ENCODE data around the gene LONRF3. TPM values are rescaled to one million over a fixed set of nuclear protein-coding genes. Genes with fewer than 3 reads are reported as not detected.
A peak's percentile ranks its signal among the peaks of the same experiment; 100 is the strongest.

The LONRF3 gene
- total RNA-seq (2014; rRNA removed; shearing (Covaris generic)), result 11.4 and 14.2 TPM in 2 replicates

DNA sequence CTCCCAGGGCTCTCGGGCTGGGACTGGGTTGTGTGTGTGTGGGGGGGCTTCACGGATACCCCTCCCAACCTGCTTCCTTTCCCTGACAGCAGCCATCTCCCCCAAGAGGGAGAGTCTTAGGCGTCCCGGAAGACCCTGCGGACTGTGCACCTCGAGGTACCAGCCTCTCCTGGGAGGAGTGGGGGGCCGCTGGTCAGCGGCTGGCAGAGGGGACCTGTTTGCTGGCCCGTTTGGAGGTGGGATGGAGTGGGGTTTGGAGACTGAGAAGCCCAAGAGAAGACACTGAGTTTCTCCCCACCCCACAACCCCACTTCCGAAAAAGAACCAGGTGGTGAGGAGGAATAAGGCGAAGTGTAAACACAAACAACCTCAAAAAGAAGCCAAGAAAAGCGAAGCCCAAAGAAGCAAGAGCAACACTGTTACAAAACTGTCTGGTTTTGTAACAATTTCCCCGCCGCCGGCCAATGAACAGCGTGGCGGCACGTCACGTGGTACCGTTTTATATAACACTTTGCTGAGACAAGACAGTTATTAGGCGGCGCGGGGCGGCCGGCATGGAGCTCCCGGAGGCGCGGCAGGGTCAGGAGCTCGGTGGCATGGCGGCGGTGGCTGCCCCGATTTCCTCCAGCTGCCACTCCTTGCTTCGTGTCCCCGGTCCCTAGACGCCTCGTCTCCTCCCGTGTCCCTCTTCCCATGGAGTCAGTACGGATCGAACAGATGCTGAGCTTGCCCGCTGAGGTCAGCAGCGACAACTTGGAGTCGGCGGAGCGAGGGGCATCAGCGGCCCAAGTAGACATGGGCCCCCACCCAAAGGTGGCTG, at the start of gene LONRF3:
TSS of gene LONRF3 (plus strand) at position 531 of the 820 bp plus-strand sequence. CDS start at position 694, 163 bp downstream.
- DNase-seq (ENCODE audit: low spot score), result peak; percentile 50

DNA sequence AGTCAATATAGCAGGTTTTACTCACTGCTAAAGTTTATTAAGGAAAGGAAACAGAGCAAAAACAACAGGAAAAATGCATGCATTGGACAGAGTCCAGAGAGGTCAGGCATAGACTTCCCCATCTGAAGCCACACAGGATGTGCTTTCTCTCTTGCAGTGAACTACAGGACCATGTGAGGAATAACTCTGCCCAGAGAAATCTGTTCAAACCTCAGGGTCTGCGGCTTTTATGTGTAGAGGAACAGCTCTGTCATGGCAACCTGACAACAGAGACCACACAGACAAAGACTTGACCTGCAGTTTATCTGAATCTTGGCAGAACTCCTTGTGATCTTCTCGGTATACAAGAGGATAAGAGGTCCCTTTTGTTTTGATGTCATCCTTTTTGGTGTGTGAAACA, 46.3 kb upstream of the LONRF3 start:
- DNase-seq (ENCODE audit: low spot score), result no peak

DNA sequence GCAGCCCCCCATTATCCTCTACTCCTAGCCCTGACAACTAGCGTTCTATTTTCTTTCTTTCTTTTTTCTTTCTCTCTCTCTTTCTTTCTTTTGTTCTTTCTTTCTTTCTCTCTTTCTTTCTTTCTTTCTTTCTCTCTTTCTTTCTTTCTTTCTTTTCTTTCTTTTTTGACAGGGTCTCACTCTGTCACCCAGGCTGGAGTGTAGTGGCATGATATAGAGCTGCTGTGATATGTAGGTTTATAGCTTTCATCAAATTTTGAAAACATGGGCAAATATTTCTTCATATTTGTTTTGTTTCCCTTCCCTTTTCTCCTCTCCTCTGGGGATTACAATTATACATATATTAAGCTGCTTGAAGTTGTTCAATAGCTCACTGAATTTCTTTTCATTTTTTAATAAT, 39.1 kb upstream of the LONRF3 start:
- DNase-seq (ENCODE audit: low spot score), result no peak

DNA sequence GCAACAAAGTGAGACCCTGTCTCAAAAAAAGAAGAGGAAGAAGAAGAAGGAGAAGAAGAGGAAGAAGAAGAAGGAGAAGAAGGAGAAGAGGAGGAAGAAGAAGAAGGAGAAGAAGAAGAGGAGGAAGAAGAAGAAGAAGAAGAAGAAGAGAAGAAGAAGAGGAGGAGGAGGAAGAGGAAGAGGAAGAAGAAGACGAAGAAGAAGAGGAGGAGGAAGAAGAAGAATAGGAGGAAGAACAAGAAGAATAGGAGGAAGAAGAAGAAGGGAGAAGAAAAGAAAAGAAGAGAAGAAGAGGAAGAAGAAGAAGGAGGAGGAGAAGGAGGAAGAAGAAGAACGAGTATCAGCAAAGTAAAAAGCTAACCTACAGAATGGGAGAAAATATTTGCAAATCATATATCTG, 33.3 kb upstream of the LONRF3 start:
- DNase-seq (ENCODE audit: low spot score), result no peak

DNA sequence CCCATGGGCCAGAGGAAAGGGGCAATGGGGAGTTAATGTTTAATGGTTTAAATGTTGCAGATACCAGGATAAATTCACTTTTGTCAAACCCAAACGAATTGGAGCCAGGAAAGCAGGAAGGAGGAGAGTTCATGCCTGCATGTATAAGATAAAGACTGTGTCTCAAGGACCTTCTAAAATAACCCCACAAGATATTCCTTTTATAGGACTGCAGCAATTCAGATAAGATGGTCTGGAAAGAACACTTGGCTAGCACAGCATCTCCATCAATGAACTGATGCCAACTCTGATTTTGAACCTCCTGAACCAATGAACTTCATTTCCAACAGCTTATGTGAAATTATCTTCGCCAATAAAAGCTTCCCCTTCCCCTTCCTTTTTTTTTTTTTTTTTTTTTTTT, 31.3 kb upstream of the LONRF3 start:
- DNase-seq (ENCODE audit: low spot score), result no peak

DNA sequence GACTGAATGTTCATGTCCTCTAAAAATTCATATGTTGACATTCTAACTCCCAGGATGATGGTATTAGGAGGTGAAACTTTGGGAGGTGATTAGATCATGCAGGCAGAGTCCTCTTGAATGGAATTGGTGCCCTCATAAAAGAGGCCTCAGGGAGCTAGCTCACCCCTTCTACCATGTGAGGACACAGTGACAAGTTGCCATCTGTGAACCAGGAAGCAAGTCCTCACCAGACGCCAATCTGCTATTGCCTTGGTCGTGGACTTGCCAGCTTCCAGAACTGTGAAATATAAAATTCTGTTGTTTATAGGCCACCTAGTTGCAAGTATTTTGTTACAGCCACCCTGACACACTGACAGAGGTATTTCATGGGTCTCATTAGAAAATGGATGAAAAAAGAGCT, 28.5 kb upstream of the LONRF3 start:
- no peak for DNase-seq (ENCODE audit: low spot score)

DNA sequence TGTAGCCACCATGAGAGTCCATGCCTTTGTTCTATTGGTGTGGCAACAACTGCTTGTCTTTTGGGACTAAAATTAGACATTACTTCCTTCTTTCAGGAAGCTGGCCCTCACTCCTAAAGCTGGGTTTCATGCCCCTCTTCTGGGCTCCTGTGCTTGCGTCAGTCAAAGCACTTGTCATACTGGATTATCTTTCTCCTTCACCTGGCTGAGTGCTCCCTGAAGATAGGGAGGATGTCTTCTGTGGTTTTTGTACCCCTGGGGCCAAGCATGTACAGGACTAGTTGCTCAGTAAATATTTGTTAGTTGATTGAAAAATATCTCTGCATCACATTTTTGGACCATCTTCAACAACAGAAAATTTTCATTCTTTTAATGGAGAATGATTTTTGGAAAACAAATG, 26.1 kb upstream of the LONRF3 start:
- no peak for DNase-seq (ENCODE audit: low spot score)

DNA sequence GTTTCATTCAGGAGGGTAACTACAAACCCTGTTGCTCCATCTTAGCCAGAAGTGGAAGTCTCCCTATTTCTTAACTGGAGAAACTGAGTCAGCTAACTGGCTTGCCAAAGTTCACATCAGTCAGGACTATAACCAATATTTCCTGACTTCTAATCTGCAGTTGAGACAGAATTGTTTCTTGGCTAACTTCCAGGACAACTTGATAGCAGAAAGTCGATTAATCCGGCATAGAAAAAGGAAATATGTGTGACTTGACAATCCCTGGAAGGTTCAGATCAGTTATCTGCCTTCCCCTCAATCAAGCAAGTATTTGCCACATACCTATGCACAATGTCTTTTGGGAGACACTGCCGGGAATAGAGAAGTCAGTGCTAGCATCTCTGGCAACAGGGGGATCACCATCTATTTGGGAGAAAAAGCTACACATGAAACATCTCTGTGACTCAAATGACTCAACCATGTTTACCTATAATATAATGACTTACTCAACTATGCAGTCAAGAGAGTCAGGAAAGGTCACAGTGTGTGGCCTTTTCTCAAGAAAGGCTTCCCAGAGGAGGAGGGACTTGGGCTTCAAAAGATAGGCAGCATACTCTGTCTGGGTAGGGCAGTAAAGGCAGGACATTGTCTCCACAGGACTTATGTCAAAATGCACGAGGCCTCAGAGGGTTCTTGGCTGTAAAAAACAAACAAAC, 12.4 kb upstream of the LONRF3 start:
- no peak for DNase-seq (ENCODE audit: low spot score)

DNA sequence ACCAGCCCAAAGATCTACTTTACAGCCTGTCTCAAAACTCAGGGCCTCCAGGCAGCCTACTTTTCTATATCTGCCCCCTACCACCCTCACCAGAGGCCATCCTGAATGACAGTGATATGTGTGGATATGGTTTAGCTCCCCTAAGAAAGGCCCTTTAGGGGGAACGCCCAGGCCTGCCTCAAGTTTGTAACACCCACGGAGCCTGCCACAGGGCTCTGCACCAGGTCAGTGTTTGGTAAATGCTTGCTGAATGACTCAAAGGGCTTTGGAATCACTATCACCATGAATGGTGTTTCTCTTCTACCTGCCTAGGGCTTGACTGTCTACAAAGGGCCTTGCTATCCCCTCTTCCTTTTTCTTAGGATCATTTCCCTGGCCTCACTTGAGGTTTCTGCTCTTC, 11.3 kb upstream of the LONRF3 start:
- DNase-seq (ENCODE audit: low spot score), result no peak

DNA sequence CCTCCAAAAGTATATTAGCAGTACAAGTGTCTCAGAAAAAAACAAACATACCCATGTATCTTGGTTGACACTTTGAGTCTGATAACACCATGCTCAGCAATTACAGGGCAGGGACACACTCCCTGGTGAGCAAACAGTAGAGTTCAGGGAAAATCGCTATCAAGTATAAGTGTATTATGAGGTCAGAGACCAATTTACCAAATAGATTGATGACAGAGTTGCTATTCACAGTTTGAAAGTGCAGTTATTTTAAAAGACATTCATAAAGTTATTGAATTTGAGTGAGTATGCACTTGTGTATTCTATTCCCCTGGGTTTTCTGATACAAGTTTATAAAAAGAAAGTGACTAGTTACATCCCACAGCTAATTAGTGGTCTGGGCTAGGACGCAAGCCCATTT, 10.2 kb upstream of the LONRF3 start:
- DNase-seq (ENCODE audit: low spot score), result no peak

DNA sequence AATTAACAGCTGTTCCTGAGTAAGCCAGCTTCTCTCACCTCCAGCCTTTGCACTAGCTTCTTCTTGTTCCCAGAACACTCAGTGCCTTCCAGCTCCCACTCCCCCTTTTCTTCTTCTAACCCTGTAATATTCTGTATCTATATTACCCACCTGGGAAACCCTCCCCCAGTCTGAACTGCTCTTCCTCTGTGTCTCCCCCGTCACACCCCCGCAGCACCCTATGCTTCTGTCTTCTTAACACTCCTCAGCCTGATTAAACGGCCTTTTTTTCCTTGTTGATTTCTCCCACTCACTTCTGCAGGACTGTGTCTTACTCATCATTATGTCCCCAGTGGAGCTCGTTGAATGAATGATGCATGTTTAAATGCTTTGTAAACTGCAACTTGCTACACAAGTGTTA, 9.0 kb upstream of the LONRF3 start:
- no peak for DNase-seq (ENCODE audit: low spot score)

DNA sequence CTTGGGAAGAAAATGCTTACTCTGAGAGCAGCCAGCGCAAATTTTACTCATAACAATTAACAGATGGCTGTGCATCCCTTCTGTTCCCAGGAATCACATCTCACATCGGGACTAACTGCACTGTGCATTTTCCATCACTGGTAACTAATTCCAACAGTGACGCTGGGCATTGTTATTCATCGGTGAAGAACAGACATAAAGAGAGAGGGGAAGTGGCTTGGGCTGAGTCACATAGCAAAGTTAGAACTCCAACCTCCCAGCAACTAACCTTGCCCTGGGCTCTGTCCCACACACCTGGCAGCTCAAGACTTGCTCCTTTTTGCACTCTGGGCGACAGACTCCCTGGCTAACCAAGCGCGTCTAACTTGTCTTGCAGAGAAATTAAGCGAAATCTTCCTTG, 6.4 kb upstream of the LONRF3 start:
- DNase-seq (ENCODE audit: low spot score), result no peak

DNA sequence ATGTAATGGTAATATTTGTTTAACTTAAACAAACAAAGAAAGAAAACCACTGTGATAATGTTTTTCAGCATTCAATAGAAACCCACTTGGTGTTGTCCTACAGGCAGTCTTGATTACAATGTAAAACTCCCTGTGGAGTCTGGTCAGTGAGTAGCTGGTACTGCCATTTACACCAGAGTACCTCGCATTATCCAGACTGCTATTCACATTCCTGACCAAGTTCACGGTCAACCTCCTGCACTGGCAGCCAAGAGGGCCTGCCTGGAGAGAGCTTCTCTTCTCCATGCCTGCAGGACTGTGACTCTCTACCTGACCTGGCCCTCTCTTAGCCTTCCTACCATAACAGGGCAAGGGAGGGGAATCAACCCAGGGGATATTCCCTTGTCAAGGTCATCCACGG, 2.9 kb upstream of the LONRF3 start:
- no peak for DNase-seq (ENCODE audit: low spot score)

DNA sequence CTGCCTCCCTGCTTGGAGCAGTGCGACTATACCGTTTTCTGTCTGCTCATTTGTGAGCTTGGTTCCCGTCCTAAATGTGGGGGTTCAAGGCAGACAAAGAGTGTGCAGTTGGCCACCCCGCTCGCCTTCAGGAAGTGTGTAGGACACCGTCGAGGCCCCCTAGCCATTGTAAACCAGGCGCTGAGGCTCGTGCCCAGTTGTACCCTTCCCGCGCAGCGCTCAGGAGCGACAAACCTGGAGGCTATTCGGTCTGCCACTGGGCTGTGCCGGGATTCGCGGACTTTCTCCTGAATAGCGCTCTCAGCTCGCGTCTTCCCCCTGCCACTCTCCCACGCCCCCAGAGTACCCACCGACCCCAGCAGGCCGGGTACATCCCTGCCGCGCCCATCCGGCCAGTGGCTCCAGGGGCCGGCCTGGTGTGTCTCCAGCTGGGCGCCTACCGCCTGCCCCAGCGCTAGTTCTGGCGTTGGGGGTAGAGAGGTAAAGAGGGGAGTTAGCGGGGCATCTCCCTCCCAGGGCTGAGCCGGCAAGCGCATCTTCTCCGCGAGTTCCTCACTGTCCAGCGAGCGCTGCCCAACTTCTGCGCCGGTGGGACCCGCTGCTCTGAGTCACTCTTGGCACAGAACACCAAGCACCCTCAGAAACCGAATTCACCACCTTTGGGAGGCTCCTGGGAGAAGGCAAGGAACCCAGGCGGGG, 880 bp upstream of the LONRF3 start:
- no peak for DNase-seq (ENCODE audit: low spot score)

DNA sequence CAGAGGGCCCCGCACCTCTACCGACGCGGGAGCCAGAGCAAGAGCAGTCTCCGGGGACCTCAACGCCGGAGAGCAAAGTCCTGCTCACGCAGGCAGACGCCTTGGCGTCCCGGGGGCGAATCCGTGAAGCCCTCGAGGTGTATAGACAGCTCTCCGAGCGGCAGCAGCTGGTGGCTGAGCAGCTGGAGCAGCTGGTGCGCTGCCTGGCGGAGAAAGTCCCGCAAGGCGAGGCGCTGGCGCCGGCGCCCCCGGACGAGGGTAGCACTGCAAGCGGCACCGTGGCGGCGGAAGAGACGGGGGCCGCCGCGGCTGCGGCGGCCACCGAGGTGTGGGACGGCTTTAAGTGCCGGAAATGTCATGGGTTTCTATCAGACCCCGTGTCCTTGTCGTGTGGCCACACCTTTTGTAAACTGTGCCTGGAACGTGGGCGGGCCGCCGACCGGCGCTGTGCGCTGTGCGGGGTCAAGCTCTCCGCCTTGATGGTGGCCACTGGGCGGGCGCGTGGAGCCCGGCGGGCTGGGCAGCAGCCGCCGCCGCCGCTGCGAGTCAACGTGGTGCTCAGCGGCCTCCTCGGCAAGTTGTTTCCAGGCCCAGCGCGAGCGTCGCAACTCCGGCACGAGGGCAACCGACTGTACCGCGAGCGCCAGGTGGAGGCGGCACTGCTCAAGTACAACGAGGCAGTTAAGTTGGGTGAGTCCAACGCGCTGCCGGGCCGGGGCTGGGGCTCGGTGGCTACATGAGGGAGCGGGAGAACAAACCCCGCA, 672 bp downstream of the LONRF3 start:
- peak; percentile 59 for DNase-seq (ENCODE audit: low spot score)

DNA sequence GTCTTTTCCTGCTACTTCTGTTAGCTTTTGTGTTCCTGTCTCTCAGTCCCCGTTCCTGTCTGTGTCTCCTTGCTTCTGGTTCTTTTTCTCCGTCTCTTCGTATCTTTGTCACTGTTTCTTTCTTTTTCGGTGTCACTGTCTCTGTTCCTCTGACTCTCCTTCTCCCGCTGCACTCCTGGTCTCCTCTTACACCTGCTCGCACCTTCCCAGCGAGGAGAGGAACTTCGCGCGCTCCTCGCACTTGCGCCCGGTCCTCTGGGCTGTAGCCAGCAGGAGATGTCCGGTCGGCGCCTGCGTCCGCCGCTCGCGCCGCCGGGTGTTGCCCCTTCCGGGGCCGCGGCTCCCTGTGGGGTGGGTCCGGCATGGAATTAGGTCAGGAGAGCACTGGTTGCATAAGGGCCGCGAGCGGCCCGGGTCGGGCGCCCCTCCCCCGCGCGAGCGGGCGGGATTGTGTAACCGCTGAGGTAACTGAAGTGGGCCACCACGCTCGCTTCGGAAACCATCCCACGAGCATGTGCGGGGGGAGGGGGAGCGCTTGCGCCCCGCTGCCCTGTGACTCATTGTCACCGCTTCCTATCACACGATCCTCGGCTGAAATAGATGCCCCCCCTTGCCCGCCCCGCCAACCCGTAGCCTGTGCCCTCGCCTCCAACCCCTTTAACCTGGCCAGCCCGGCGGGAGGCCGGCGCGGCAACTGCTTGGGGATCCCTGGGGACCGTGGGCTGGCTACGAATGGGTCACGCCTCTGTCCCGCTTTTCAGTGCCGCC, 1.6 kb downstream of the LONRF3 start:
- peak; percentile 70 for DNase-seq (ENCODE audit: low spot score)

DNA sequence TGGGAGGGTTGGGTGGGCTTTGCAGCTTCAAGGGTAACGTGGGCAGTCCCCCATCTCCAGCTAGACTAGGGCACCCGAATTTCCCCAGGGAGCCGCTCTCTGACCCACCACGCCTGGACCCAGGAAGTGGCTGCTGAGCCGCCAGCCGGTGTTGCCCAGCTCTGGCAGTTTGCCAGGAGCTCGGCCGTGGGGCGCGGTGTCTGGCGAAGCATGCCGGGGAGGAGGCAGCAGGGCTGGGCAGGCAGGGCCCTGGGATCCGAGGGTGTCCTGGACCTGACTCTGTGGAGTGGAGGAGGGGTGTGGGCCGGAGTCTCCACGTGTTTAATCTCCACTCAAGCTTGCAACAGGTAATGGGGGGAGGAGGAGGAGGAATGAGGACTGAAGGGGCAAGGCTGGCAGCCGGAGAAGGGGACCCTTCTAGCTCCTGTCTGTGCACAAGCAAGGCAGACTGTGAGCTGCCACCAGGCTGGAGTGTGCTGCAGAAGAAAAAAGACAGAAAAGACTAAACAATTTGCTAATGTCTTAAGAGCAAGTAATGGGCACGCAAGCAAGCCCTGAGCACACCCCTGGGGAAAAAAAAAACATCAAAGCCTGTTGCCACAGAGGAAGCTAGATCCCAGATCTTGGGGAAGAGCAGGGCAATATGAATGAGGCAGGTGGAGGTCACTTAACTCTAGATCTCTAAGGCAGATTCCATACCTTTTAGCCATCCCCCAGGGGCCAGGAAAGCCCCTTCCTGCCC, 2.4 kb downstream of the LONRF3 start:
- peak; percentile 80 for DNase-seq (ENCODE audit: low spot score)

DNA sequence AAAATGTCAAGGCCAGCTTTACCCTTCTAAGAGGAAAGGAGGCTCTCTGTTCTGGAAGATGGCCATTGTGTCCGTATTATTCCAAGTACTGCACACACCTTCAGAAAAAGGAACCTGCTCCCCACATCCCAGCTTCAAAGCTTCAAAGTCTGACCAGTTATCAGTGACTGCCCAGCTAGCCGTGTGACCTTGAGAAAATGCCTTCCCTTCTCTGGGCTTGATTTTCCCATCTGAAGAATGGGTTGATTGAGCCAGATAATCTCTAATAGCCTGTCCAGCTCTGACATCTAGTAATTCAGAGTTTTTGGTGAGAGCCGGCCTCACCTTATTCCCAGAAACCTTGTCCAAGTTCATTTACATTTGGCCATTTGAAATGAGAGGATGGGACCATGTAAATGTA, 3.0 kb downstream of the LONRF3 start:
- no peak for DNase-seq (ENCODE audit: low spot score)

DNA sequence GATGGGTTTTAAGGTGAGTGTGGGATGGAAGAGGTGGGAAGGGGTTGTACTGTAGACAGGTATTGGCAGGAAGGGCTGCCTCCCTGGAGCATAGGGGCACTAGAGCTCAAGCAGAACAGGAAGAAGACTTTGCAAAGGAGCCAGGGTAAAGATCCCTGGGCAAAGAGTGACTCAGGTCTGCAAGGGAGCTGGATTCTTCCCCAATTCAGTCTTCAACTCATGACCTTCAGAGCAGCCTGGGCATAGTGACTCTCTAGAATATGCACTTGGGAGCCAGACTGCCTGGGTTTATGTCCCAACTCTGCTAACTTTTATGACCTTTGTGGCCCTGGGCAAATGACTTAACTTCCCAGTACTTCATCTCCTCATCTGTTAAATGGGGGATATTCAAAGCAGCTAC, 4.0 kb downstream of the LONRF3 start:
- DNase-seq (ENCODE audit: low spot score), result no peak

DNA sequence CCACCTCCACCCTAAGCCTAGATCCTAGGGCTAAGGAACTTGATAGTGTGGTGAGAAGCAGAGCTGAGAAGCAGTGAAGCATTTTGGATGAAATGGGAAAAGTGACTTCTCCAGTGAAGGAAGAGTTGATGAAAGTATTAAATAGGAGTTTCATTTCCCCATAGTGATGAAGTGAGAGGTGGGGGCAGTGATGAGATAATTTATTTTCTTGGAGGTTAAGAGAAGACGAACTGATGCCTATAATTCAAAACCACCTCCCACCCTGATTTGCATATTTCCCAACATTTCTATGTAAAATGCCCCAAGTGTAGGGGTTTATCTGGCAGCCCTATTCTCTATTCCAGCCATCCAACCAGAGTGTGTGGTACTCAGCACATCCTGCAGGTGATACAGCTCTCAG, 6.3 kb downstream of the LONRF3 start:
- no peak for DNase-seq (ENCODE audit: low spot score)
